22Rv1 (cell line): ENCODE data around the gene SCTR.
"Not testable (repeated sequence)": the region's sequence is repeated elsewhere in the genome, so short reads cannot be mapped to it uniquely, and the experiment has no call there.

Experiments
- CTCF ChIP-seq: fragments of 450-650 bp; IDR thresholded peaks from 2 replicates; pipeline ENCODE4 v1.5.1; 2017; ENCODE audit warnings: mild to moderate bottlenecking
- ZFX ChIP-seq: fragments of 450-650 bp; IDR thresholded peaks from 2 replicates; pipeline ENCODE4 v1.6.1; 2017; ENCODE audit warnings: antibody characterized with exemption, borderline replicate concordance

GRCh38 chr2:119403618-119404017, 120.7 kb downstream of the SCTR start:
- TF ChIP-seq CTCF, ZFX: not testable (repeated sequence)
